HG03039 (cell line): ENCODE data around the gene MARVELD1.
"Not testable (repeated sequence)": the region's sequence is repeated elsewhere in the genome, so short reads cannot be mapped to it uniquely, and the experiment has no call there.

Source experiments
- ATAC-seq: cut with Tn5 transposase; IDR thresholded peaks from one replicate; pipeline ENCODE4 v1.9.1; 2021; ENCODE audit warnings: mild to moderate bottlenecking, moderate library complexity; ENCODE audit not compliant: unreplicated experiment

The MARVELD1 gene

GRCh38 chr10:97689559-97690020 is 23.9 kb upstream of the MARVELD1 start:
- no peak for ATAC-seq

- ATAC-seq = no peak
These were observed 23.4 kb upstream of the MARVELD1 start for GRCh38 chr10:97690133-97690532.

- not testable (repeated sequence) for ATAC-seq
These were observed 15.4 kb upstream of the MARVELD1 start for GRCh38 chr10:97698072-97698655.

- ATAC-seq = no peak
These were observed 12.0 kb upstream of the MARVELD1 start for GRCh38 chr10:97701438-97702069.

GRCh38 chr10:97703398-97704067 is 10.0 kb upstream of the MARVELD1 start:
- no peak for ATAC-seq

DNA sequence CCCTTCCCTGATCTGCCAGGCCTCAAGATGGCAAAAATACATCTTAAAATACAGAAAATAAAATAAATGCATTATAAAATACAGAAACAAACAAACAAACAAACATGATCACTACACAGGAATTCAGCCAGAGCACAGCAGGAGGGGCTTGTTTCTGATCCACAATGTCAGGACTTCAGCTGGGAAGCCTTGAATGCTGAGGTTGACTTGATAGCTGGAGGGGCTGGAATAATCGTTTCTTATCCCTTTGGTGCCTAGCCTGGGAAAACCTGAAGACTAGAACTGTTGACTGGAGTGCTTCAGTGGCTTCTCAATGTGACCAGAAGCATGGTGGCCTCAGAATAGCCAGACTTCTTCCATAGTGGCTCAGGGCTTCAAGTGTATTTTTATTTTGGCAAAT is 9.2 kb upstream of the MARVELD1 start:
- no peak for ATAC-seq

GRCh38 chr10:97705006-97705670 is 8.4 kb upstream of the MARVELD1 start:
- ATAC-seq = no peak

DNA sequence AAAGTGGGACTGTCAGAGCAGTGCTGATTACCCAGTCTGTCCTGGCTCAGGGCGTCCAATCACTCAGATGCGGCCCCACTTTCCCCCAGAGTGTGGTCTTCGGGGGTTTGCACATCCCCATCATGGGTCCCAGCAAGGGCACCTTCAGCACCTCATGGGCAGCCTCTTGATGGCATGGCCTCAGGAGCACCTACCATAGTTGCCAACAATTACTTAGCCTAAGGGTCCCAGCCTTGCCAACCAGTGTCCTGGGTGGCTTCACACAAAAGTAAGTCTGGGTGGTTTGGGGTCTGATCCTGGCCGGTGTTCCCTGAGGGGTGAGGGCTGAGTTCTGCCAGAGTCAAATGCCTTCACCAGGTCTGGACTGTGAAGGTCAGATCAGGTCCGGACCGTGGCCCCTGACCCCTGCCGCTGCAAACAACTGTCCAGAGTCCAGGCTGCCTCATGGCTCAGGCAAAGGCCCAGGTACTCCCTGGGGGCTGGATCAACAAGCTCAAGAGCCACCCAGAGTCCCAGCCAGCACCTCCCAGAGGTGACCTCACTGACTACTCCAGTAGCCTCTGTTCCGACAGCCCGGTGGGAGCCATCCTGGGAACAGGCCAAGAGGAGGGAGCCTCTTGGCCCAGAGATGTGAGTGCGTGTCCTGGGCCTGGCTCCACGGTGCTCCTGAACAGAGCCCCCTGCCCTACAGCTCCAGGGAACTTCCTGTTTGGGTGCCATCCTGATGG is 6.2 kb upstream of the MARVELD1 start:
- ATAC-seq = no peak

DNA sequence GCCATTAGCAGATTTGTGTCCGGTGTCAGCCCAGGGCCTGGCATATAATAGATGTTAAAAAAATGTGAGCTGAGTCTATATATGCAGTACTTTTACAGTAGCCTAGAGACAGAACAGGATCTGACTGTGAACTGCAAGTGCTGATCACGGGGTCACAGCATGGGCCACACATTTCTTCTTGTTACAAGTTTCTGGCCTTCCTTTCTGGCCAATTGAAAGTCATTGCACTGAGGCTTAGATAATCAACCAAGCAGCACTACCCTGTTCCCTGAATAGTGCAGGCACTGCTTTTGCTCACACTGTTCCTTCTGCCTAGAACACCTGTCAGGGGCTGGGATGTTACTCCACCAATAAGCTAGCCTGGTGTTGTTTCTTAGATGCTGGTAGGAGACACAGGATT is 5.4 kb upstream of the MARVELD1 start:
- no peak for ATAC-seq

DNA sequence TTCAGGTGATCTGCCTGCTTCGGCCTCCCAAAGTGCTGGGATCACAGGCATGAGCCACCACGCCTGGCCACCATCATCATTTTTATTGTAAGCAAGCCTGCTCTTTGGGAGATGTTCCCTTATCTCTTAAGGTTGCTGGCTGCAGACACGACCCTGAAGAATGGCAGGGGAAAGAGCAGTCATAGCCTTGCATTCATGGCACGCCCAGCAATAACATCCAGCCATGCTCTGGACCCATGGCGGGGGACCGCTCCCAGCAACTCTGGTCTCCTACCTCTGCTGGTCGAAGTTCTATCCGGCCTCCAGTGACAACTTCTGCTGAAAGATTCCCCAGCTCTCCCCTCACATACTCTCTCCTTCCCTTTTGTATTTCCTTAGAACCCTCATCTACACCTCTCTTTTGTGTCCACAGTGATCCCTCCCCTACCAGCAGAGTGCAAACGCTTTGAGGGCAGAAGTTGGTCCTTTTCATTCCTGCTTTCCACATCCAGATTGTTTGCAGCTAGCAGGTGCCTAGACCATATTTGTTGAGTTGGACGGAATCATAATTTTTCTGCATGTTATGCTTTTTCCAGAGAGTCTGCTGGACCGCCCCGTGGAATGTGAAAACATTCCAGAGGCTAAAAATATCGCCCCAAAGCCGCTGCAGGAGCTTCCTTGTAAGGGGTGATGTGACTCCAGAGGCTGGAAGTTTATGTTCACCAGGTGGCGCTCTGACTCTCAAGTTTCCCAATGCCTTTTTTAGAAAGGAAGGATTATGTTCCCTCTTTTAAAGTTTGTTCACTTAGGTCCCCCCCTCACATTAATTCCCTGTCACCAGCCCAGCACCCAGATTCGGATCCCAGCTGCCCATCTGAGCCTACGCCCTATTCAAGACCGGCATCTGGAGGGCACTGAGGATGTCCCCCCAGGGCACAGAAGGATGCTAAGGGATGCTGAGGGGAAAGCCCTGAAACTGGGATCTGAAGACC is 4.3 kb upstream of the MARVELD1 start:
- ATAC-seq = no peak

DNA sequence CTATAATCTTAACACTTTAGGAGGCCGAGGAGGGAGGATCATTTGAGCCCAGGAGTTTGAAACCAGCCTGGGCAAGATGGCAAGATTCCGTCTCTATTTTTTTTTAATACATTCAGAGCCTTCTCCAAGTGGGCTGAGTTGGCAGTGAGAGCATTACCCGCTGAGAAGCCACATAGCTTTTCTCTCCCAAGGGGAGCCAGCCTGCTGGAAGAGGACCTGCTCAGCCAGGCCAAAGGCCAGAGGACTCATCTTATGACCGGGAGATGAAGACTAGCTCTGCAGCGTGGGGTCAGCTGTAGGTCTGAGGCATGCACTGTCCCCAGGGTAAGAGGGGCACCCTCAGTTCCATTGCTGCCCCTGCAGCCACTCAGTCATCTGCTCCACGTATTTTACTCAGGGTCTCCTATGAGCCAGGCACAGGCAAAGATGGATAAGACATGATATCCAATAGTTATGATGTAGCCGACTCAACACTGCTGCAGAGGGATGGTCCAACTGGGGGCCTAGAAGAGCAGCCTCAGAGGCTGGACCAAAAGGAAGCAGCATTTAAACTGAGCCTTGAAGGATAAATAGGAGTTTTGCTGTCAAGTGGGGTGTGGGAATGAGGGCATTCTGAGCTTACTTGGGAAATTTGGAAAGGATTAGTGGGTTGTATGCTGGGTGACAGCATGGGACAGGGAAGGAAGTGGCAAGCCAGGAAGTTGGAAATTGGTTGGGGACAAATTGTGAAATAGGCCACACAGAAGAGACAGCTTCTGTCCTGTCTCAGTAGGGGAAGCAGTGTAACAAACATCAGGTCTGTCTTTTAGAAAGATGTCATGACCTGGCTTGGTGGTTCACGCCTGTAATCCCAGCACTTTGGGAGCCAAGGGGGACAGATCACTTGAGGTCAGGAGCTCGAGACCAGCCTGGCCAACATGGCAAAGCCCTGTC is 1.6 kb upstream of the MARVELD1 start:
- ATAC-seq = no peak

DNA sequence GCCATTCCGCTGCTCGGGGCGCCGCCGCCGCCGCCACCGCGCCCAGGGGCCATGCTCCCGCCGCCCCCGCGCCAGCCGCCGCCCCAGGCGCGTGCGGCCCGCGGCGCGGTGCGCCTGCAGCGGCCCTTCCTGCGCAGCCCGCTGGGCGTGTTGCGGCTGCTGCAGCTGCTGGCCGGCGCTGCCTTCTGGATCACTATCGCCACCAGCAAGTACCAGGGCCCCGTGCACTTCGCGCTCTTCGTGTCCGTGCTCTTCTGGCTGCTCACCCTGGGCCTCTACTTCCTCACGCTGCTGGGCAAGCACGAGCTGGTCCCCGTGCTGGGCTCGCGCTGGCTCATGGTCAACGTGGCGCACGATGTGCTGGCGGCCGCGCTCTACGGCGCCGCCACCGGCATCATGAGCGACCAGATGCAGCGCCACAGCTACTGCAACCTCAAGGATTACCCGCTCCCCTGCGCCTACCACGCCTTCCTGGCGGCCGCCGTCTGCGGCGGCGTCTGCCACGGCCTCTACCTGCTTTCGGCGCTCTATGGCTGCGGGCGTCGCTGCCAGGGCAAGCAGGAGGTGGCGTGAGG is 383 bp downstream of the MARVELD1 start:
- ATAC-seq = peak; percentile 47

- ATAC-seq = peak; percentile 40
These were observed 1.1 kb downstream of the MARVELD1 start for GRCh38 chr10:97714401-97715258.

DNA sequence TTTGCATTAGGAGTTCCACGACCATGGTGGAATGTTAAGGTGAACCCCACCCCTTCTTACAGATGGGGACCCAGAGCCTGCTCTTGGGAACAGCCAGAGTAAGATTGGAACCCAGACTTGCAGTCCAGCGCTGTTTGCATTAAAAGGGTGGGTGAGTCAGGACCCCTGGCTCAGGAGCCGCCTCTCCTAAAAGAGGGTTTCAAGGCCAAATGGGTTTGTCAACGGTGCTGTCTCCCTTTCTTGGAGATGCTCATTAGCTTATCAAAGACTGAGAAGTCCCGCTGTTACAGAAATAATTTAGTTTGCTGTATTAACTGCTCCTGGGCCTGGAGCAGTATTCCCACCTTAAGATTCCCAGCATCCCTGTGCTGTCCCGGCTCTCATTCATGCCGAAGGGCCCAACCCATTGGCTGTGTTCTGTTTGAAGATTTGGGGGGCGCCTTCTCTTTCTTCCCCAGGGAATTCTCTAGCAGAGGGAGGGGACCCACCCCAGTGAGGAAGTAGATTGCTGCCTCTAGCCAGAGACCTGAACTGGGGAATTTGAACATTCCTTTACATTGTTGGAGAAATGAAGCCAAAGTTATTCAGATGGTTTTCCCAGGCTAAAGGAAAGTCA is 1.8 kb downstream of the MARVELD1 start:
- no peak for ATAC-seq

DNA sequence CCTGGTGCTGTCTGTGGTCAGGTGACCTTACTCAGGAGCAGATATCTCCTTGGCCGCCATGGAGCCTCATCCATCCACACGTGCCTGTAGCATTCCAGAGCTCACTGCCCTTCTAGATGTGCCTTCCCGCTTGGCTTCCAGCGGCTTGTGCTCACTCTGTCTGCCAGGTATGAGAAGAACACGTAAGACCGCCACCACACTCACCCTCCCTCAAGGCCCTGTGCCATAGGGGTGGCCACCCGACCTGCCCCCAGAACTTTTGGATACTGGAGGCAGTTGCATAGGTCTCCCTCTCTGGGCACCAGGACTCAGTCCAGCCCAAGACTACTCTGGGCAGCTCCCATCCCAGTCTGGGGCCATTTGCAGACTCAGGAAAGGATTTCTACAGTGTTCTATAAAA is 4.1 kb downstream of the MARVELD1 start:
- no peak for ATAC-seq

DNA sequence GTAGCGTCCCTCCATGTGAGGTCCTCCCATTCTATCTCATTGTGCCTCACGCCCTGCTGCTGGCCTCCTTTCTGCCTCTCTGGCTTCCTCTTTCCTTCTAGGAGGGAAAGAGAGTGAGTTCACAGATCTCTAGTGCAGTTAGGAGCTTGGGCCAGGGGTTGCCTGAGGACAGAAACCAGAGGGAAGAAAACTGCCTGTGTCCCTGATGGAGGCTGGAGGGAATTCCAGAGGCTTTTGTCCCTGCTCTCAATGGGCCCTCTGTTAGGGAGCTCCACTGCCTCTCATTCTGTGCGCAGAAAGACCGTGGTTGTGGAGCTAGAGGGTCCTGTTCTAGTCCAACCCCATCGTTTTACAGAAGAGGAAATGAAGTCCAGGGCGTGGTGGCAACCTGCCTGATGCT is 4.6 kb downstream of the MARVELD1 start:
- ATAC-seq = no peak

- ATAC-seq = no peak
These were observed 5.2 kb downstream of the MARVELD1 start for GRCh38 chr10:97718659-97719142.
